Measurements from ENCODE around the gene PVALB.

- TF ChIP-seq REST (IDR thresholded peaks at IDR 0.05; ENCODE audit: low read depth) = no peak
- no peak for TF ChIP-seq RAD21 (IDR thresholded peaks at IDR 0.05; ENCODE audit: low read depth)
Measured at GRCh38 chr22:36850056-36850455, 33.2 kb upstream of the PVALB start.

Measured in Ishikawa (cell line).